ENCODE measurements around the gene FSTL4. TPM values are rescaled to one million over a fixed set of nuclear protein-coding genes. Genes with fewer than 3 reads are reported as not detected.

Gene FSTL4
- total RNA-seq, 2 experiments from 2014 or later, result not detected

- no peaks in the 10 kb centered on the region for H3K79me2 ChIP-seq (ENCODE audit: insufficient read depth, low read depth, low read length)
- H4K20me1 ChIP-seq (ENCODE audit: insufficient read depth, low read length), result no peaks in the 10 kb centered on the region
- H3K4me2 ChIP-seq (ENCODE audit: low read length), result no peak overlapping the region
- no peaks in the 10 kb centered on the region for H3K9me2 ChIP-seq (ENCODE audit: insufficient read depth, low read length)
- no peak overlapping the region for H3K4me3 ChIP-seq (ENCODE audit: low read depth, low read length, poor library complexity, severe bottlenecking)
- BruUV-seq (replicated peaks), result no TSS peak
- ChIA-PET CTCF (ENCODE audit: unreplicated experiment) (no interaction called here), POLR2A (no interaction called here)
- no peaks in the 10 kb centered on the region for H3K9me3 ChIP-seq (ENCODE audit: low read length)
- H3K4me1 ChIP-seq (ENCODE audit: insufficient read depth, low read length, poor library complexity, severe bottlenecking), result no peaks in the 10 kb centered on the region
- TF ChIP-seq CTCF (conservative IDR thresholded peaks at IDR 0.05; ENCODE audit: low read length), result no peak
- TF ChIP-seq EZH2phosphoT487 (IDR thresholded peaks at IDR 0.05; ENCODE audit: borderline replicate concordance, low read depth, low read length), result no peak
- H3K27ac ChIP-seq (ENCODE audit: low read depth, low read length, poor library complexity, severe bottlenecking), result no peak overlapping the region
- DNase-seq (ENCODE audit: low spot score), result no peak
- no peak overlapping the region for H2AFZ ChIP-seq (ENCODE audit: low read length)
- intact Hi-C loops (cut with micrococcal nuclease; ENCODE audit: unreplicated experiment), result no loop called here
- no peaks in the 10 kb centered on the region for H3K36me3 ChIP-seq (ENCODE audit: insufficient read depth, low read length)
Measured at GRCh38 chr5:133523013-133523658, 89.2 kb downstream of the FSTL4 start.

DNA sequence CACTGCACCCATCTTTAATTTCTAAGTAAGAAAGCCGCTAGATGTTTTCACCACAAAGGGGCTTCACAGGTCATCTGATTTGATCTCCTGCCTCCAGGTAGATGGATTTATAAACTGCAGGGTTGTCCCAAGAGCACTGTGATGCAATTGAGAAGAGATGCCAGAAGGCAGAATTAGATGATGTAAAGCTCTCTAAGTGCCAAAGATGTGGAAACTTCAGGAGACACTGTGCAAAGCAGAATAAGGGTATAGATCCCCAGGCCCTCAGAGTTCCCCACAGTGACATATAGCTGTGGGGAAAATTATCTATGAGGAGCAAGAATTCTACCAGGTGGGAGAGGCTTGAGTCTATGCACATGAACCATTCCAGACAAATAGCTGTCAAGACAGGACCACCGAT is 90.5 kb downstream of the FSTL4 start:
- no peak overlapping the region for H3K27ac ChIP-seq (ENCODE audit: low read depth, low read length, poor library complexity, severe bottlenecking)
- no peak overlapping the region for H2AFZ ChIP-seq (ENCODE audit: low read length)
- TF ChIP-seq CTCF (conservative IDR thresholded peaks at IDR 0.05; ENCODE audit: low read length) (no peak), EZH2phosphoT487 (IDR thresholded peaks at IDR 0.05; ENCODE audit: borderline replicate concordance, low read depth, low read length) (no peak)
- intact Hi-C loops (cut with micrococcal nuclease; ENCODE audit: unreplicated experiment), result no loop called here
- H3K4me3 ChIP-seq (ENCODE audit: low read depth, low read length, poor library complexity, severe bottlenecking), result no peak overlapping the region
- H3K4me2 ChIP-seq (ENCODE audit: low read length), result no peak overlapping the region
- no peaks in the 10 kb centered on the region for H3K36me3 ChIP-seq (ENCODE audit: insufficient read depth, low read length)
- no peaks in the 10 kb centered on the region for H3K79me2 ChIP-seq (ENCODE audit: insufficient read depth, low read depth, low read length)
- ChIA-PET CTCF (ENCODE audit: unreplicated experiment) (no interaction called here), POLR2A (no interaction called here)
- H3K4me1 ChIP-seq (ENCODE audit: insufficient read depth, low read length, poor library complexity, severe bottlenecking), result no peaks in the 10 kb centered on the region
- no peaks in the 10 kb centered on the region for H3K9me3 ChIP-seq (ENCODE audit: low read length)
- H3K9me2 ChIP-seq (ENCODE audit: insufficient read depth, low read length), result no peaks in the 10 kb centered on the region
- H4K20me1 ChIP-seq (ENCODE audit: insufficient read depth, low read length), result no peaks in the 10 kb centered on the region
- no peak for DNase-seq (ENCODE audit: low spot score)
- BruUV-seq (replicated peaks), result no TSS peak

- Histone ChIP-seq H3K4me1 (ENCODE audit: insufficient read depth, low read length, poor library complexity, severe bottlenecking) (no peaks in the 10 kb centered on the region), H4K20me1 (ENCODE audit: insufficient read depth, low read length) (no peaks in the 10 kb centered on the region), H3K4me3 (ENCODE audit: low read depth, low read length, poor library complexity, severe bottlenecking) (no peak overlapping the region), H3K9me2 (ENCODE audit: insufficient read depth, low read length) (no peaks in the 10 kb centered on the region), H2AFZ (ENCODE audit: low read length) (no peak overlapping the region), H3K36me3 (ENCODE audit: insufficient read depth, low read length) (no peaks in the 10 kb centered on the region), H3K9me3 (ENCODE audit: low read length) (no peaks in the 10 kb centered on the region), H3K79me2 (ENCODE audit: insufficient read depth, low read depth, low read length) (no peaks in the 10 kb centered on the region), H3K27ac (ENCODE audit: low read depth, low read length, poor library complexity, severe bottlenecking) (no peak overlapping the region), H3K4me2 (ENCODE audit: low read length) (no peak overlapping the region)
- ChIA-PET CTCF (ENCODE audit: unreplicated experiment) (no interaction called here), POLR2A (no interaction called here)
- BruUV-seq (replicated peaks), result no TSS peak
- intact Hi-C loops (cut with micrococcal nuclease; ENCODE audit: unreplicated experiment), result no loop called here
- DNase-seq (ENCODE audit: low spot score), result no peak
- TF ChIP-seq CTCF (conservative IDR thresholded peaks at IDR 0.05; ENCODE audit: low read length), result no peak
- TF ChIP-seq EZH2phosphoT487 (IDR thresholded peaks at IDR 0.05; ENCODE audit: borderline replicate concordance, low read depth, low read length), result no peak
Measured at GRCh38 chr5:133520991-133521706, 91.2 kb downstream of the FSTL4 start.
